IMR-90 (cell line): Measurements from ENCODE around the gene ANK3. TPM values are rescaled to one million over a fixed set of nuclear protein-coding genes. Genes with fewer than 3 reads are reported as not detected.

Experiments
- ATAC-seq: fragments of 200-7000 bp; cut with Tn5 transposase; 2 replicates; pipeline ENCODE4 v1.9.1; 2020; ENCODE audit warnings: low read depth, mild to moderate bottlenecking, moderate library complexity
- BruUV-seq: library from RNA; stranded (reverse); fragments of 400-500 nt; replicated peaks from 2 replicates; lab custom pipeline; 2021; lab: Mats Ljungman, UMichigan
- CTCF ChIA-PET: fragments of 300-600 bp; formaldehyde crosslinking; extraction: SDS; loops from one replicate; lab custom pipeline; 2021; ENCODE audit warnings: antibody characterized with exemption; lab: Yijun Ruan, JAX
- POLR2A ChIA-PET: fragments of 300-600 bp; sonication (Branson Sonifier 250); formaldehyde crosslinking; loops from one replicate; lab custom pipeline; 2022; ENCODE audit warnings: antibody characterized with exemption; ENCODE audit not compliant: unreplicated experiment; lab: Charles Lee
- DNase-seq: peaks from one replicate; pipeline ENCODE4 v3.0.0; 2013
- H2AFZ ChIP-seq: replicated peaks from 2 replicates; pipeline ENCODE3; 2013; ENCODE audit warnings: low read length, mild to moderate bottlenecking; ENCODE audit not compliant: poor library complexity
- H2AK5ac ChIP-seq: 2 replicates; pipeline ENCODE4 v1.6.1; 2013; ENCODE audit warnings: low read depth, low read length, inconsistent platforms
- H2AK9ac ChIP-seq: replicated peaks from 2 replicates; pipeline ENCODE3; 2013; ENCODE audit warnings: mild to moderate bottlenecking, low read depth, low read length, moderate library complexity; ENCODE audit not compliant: poor library complexity
- H2BK120ac ChIP-seq: 2 replicates; pipeline ENCODE4 v1.6.1; 2013; ENCODE audit warnings: low read depth, low read length, inconsistent platforms
- H2BK15ac ChIP-seq: 3 replicates; pipeline ENCODE4 v1.6.1; 2013; ENCODE audit warnings: low read depth, low read length, inconsistent platforms
- H2BK20ac ChIP-seq: 2 replicates; pipeline ENCODE4 v1.6.1; 2013; ENCODE audit warnings: low read depth, mild to moderate bottlenecking, inconsistent platforms, low read length, moderate library complexity
- H2BK5ac ChIP-seq: 2 replicates; pipeline ENCODE4 v1.6.1; 2013; ENCODE audit warnings: mild to moderate bottlenecking, low read depth, low read length, inconsistent platforms; ENCODE audit not compliant: poor library complexity, severe bottlenecking
- H3K14ac ChIP-seq: replicated peaks from 2 replicates; pipeline ENCODE4 v1.6.1; 2013; ENCODE audit warnings: low read depth, low read length, inconsistent platforms
- H3K18ac ChIP-seq: 2 replicates; pipeline ENCODE4 v1.6.1; 2013; ENCODE audit warnings: low read depth, low read length, control low read depth
- H3K23ac ChIP-seq: 2 replicates; pipeline ENCODE4 v1.6.1; 2013; ENCODE audit warnings: low read depth, low read length, inconsistent platforms
- H3K27ac ChIP-seq: 2 replicates; pipeline ENCODE4 v1.5.1; 2013; ENCODE audit warnings: mild to moderate bottlenecking, control low read depth, low read length; ENCODE audit not compliant: insufficient read depth
- H3K27me3 ChIP-seq: 2 replicates; pipeline ENCODE4 v1.6.1; 2013; ENCODE audit warnings: low read length; ENCODE audit not compliant: control insufficient read depth, insufficient read depth
- H3K36me3 ChIP-seq: 2 replicates; pipeline ENCODE4 v1.6.1; 2013; ENCODE audit warnings: low read length, mixed read lengths; ENCODE audit not compliant: control insufficient read depth, insufficient read depth
- H3K4ac ChIP-seq: 2 replicates; pipeline ENCODE4 v1.6.1; 2013; ENCODE audit warnings: low read depth, low read length, inconsistent platforms
- H3K4me1 ChIP-seq: 2 replicates; pipeline ENCODE4 v1.6.1; 2013; ENCODE audit warnings: low read length, mixed read lengths; ENCODE audit not compliant: control insufficient read depth, insufficient read depth
- H3K4me2 ChIP-seq: 2 replicates; pipeline ENCODE4 v1.6.1; 2013; ENCODE audit warnings: low read depth, mild to moderate bottlenecking, control low read depth, low read length, moderate library complexity
- H3K4me3 ChIP-seq: 2 replicates; pipeline ENCODE4 v1.5.1; 2013; ENCODE audit warnings: low read depth, mild to moderate bottlenecking, control low read depth, low read length, moderate library complexity; ENCODE audit not compliant: insufficient read depth
- H3K56ac ChIP-seq: 2 replicates; pipeline ENCODE4 v1.6.1; 2013; ENCODE audit warnings: low read length, inconsistent platforms; ENCODE audit not compliant: insufficient read depth; ENCODE audit errors: extremely low read depth
- H3K79me1 ChIP-seq, 2 experiments: 2 replicates each; pipeline ENCODE4 v1.6.1; 2013; ENCODE audit warnings: low read length in 2 of 2, inconsistent platforms in 1 of 2, low read depth in 1 of 2
- H3K9ac ChIP-seq: 2 replicates; pipeline ENCODE4 v1.6.1; 2013; ENCODE audit warnings: low read depth, low read length, control low read depth
- H3K9me1 ChIP-seq: 2 replicates; pipeline ENCODE4 v1.6.1; 2013; ENCODE audit warnings: low read length, inconsistent platforms; ENCODE audit not compliant: insufficient read depth
- H3K9me3 ChIP-seq: 2 replicates; pipeline ENCODE4 v1.6.1; 2013; ENCODE audit warnings: low read length; ENCODE audit not compliant: control insufficient read depth, insufficient read depth
- H4K20me1 ChIP-seq: 2 replicates; pipeline ENCODE4 v1.6.1; 2013; ENCODE audit warnings: low read length, inconsistent platforms; ENCODE audit not compliant: insufficient read depth
- H4K5ac ChIP-seq: 2 replicates; pipeline ENCODE4 v1.6.1; 2013; ENCODE audit warnings: mild to moderate bottlenecking, low read depth, low read length, control low read depth
- H4K8ac ChIP-seq, 2 experiments: 2 replicates each; pipeline ENCODE4 v1.6.1; 2013; ENCODE audit warnings: low read depth in 2 of 2, low read length in 2 of 2, control low read depth in 1 of 2, inconsistent platforms in 1 of 2
- H4K91ac ChIP-seq: 2 replicates; pipeline ENCODE4 v1.6.1; 2013; ENCODE audit warnings: low read depth, low read length, inconsistent platforms; ENCODE audit not compliant: insufficient read depth
- ELK1 ChIP-seq: fragments of 150-350 bp; IDR thresholded peaks from 2 replicates; pipeline ENCODE4 v1.6.1; 2016; ENCODE audit warnings: low read depth, mild to moderate bottlenecking, low read length, moderate library complexity, borderline replicate concordance
- MAZ ChIP-seq: IDR thresholded peaks from 2 replicates; pipeline ENCODE4 v1.6.1; 2012; ENCODE audit warnings: low read depth, mild to moderate bottlenecking, low read length, improper control_type of control experiment, moderate library complexity, borderline replicate concordance
- MXI1 ChIP-seq: IDR thresholded peaks from 2 replicates; pipeline ENCODE4 v1.6.1; 2012; ENCODE audit warnings: low read depth, mild to moderate bottlenecking, low read length, moderate library complexity, borderline replicate concordance
- SMC3 ChIP-seq: fragments of 150-350 bp; IDR thresholded peaks from 2 replicates; pipeline ENCODE4 v1.6.1; 2016; ENCODE audit warnings: low read depth, mild to moderate bottlenecking, antibody characterized with exemption, low read length, moderate library complexity
- WGBS, 2 experiments: methylation state at CpG; one replicate each; pipeline versions ENCODE4 v1.1.5 to v1.1.7; 2013; ENCODE audit warnings: missing lambda C conversion rate in 2 of 2; ENCODE audit not compliant: insufficient read length in 1 of 2; ENCODE audit errors: extremely low coverage in 2 of 2; 5-methylcytosine and 5-hydroxymethylcytosine counted together
- dilution Hi-C: fragments of 300-500 bp; cut with HindIII; formaldehyde crosslinking; loops from one replicate; pipeline ENCODE4 v1.14.3; 2018; ENCODE audit warnings: low sequenced_read_pairs; ENCODE audit not compliant: unreplicated experiment
- in situ Hi-C: fragments of 300-500 bp; cut with MboI; formaldehyde crosslinking; loops from 3 replicates; pipeline ENCODE4 v1.14.3; 2019; ENCODE audit warnings: low sequenced_read_pairs, inconsistent platforms, mixed read lengths
- intact Hi-C: fragments of 100-400 bp; cut with micrococcal nuclease; formaldehyde crosslinking; loops from 2 replicates; pipeline ENCODE4 v1.10.0; 2022
- polyA plus RNA-seq, 3 experiments: library from polyadenylated mRNA; depleted of rRNA; stranded (reverse); fragments of >200 nt; gene quantifications; 2 replicates each; pipeline ENCODE4 v1.2.3, GENCODE V29; 2012; ENCODE audit warnings: low replicate concordance in 1 of 3
- total RNA-seq: library from RNA; depleted of rRNA; stranded (reverse); fragments of >200 nt; gene quantifications from 2 replicates; pipeline ENCODE4 v1.2.3, GENCODE V29; 2012

Gene ANK3
- total and polyA plus RNA-seq, 2 of the 4 experiments (the other 2 are of a cell fraction) = 0.63 to 1.8 TPM

- no peak overlapping the region for H3K14ac ChIP-seq
- no peak overlapping the region for H4K5ac ChIP-seq
- peaks cover 3% of the 10 kb centered on the region; the same call in 1 of the 2 replicates for H3K27me3 ChIP-seq
- H2AK5ac ChIP-seq = no peak overlapping the region
- ChIA-PET CTCF (no interaction called here), POLR2A (no interaction called here)
- no peaks in the 10 kb centered on the region for H3K9me3 ChIP-seq
- no peak overlapping the region for H4K8ac ChIP-seq
- H2AFZ ChIP-seq = no peak overlapping the region
- in situ Hi-C loops (loop anchor here (25.0 kb wide), 1 partner anchor 585 kb away; no protein-coding TSS in a partner anchor), dilution Hi-C loops (no loop called here), intact Hi-C loops (no loop called here)
- H2BK5ac ChIP-seq = no peak overlapping the region
- no peak overlapping the region for H3K4me3 ChIP-seq
- no peak overlapping the region for H2AK9ac ChIP-seq
- no peak overlapping the region for H3K18ac ChIP-seq
- no peak overlapping the region for H3K4ac ChIP-seq
- H3K27ac ChIP-seq = no peak overlapping the region
- H4K20me1 ChIP-seq = no peaks in the 10 kb centered on the region
- BruUV-seq = no TSS peak
- WGBS, 2 experiments = 100% methylated on average over 1 of the region's 3 CpGs; no CpG with 5 or more reads in 1 of the 2 experiments
- H4K91ac ChIP-seq = no peak overlapping the region
- H3K4me1 ChIP-seq = no peaks in the 10 kb centered on the region
- no peak overlapping the region for H3K23ac ChIP-seq
- H3K9ac ChIP-seq = no peak overlapping the region
- H3K36me3 ChIP-seq = no peaks in the 10 kb centered on the region
- no peak overlapping the region for H2BK120ac ChIP-seq
- TF ChIP-seq ELK1 = no peak
- no peak for TF ChIP-seq SMC3
- no peak for TF ChIP-seq MAZ
- no peak for TF ChIP-seq MXI1
- H2BK20ac ChIP-seq = no peak overlapping the region
- H3K4me2 ChIP-seq = no peak overlapping the region
- ATAC-seq (no peak), DNase-seq (no peak)
- no peak overlapping the region for H3K56ac ChIP-seq
- H3K9me1 ChIP-seq = no peaks in the 10 kb centered on the region
- no peaks in the 10 kb centered on the region for H3K79me1 ChIP-seq
- H2BK15ac ChIP-seq = no peak overlapping the region
Measured at GRCh38 chr10:60222047-60222446, 167.6 kb downstream of the ANK3 start.
